ENCODE measurements around the gene P2RY8. TPM values are rescaled to one million over a fixed set of nuclear protein-coding genes. Genes with fewer than 3 reads are reported as not detected.
"Not testable (repeated sequence)": the region's sequence is repeated elsewhere in the genome, so short reads cannot be mapped to it uniquely, and the experiment has no call there.

P2RY8 gene
- total RNA-seq, 1 donor from 2014 or later, result 0.52 TPM

- H3K4me3 ChIP-seq (ENCODE audit: low read length in 3 of 3), result no peak overlapping the region
- no peaks in the 10 kb centered on the region for H3K27me3 ChIP-seq (ENCODE audit: control insufficient read depth in 3 of 3, insufficient read depth in 3 of 3, low read length in 3 of 3)
- no peak overlapping the region for H3K27ac ChIP-seq (ENCODE audit: low read depth, low read length)
- H3K9ac ChIP-seq (ENCODE audit: low read depth in 1 of 3, low read length in 3 of 3), result no peak overlapping the region
- H3K4me1 ChIP-seq (ENCODE audit: control insufficient read depth in 3 of 3, insufficient read depth in 3 of 3, low read length in 3 of 3), result peaks cover 0 to 5% (median 0%) of the 10 kb centered on the region in 3 donors
- no peaks in the 10 kb centered on the region for H3K9me3 ChIP-seq (ENCODE audit: control insufficient read depth in 3 of 3, low read length in 3 of 3)
- H3K36me3 ChIP-seq (ENCODE audit: control insufficient read depth in 3 of 3, insufficient read depth in 3 of 3, low read length in 3 of 3), result no peaks in the 10 kb centered on the region
Observed at GRCh38 chrX:1545776-1546408, 8.9 kb upstream of the P2RY8 start.

GRCh38 chrX:1542994-1543725 lies 6.2 kb upstream of the P2RY8 start:
- Histone ChIP-seq H3K9ac (ENCODE audit: low read depth in 1 of 3, low read length in 3 of 3) (no peak overlapping the region), H3K27me3 (ENCODE audit: control insufficient read depth in 3 of 3, insufficient read depth in 3 of 3, low read length in 3 of 3) (no peaks in the 10 kb centered on the region), H3K36me3 (ENCODE audit: control insufficient read depth in 3 of 3, insufficient read depth in 3 of 3, low read length in 3 of 3) (no peaks in the 10 kb centered on the region), H3K4me1 (ENCODE audit: control insufficient read depth in 3 of 3, insufficient read depth in 3 of 3, low read length in 3 of 3) (peaks cover 0 to 5% (median 0%) of the 10 kb centered on the region in 3 donors), H3K9me3 (ENCODE audit: control insufficient read depth in 3 of 3, low read length in 3 of 3) (no peaks in the 10 kb centered on the region), H3K4me3 (ENCODE audit: low read length in 3 of 3) (no peak overlapping the region), H3K27ac (ENCODE audit: low read depth, low read length) (no peak overlapping the region)

GRCh38 chrX:1539146-1539545 lies 2.2 kb upstream of the P2RY8 start:
- H3K27me3 ChIP-seq (ENCODE audit: control insufficient read depth in 3 of 3, insufficient read depth in 3 of 3, low read length in 3 of 3); H3K9me3 ChIP-seq (ENCODE audit: control insufficient read depth in 3 of 3, low read length in 3 of 3); H3K36me3 ChIP-seq (ENCODE audit: control insufficient read depth in 3 of 3, insufficient read depth in 3 of 3, low read length in 3 of 3); H3K9ac ChIP-seq (ENCODE audit: low read depth in 1 of 3, low read length in 3 of 3); H3K27ac ChIP-seq (ENCODE audit: low read depth, low read length); H3K4me3 ChIP-seq (ENCODE audit: low read length in 3 of 3); H3K4me1 ChIP-seq (ENCODE audit: control insufficient read depth in 3 of 3, insufficient read depth in 3 of 3, low read length in 3 of 3): not testable (repeated sequence)

GRCh38 chrX:1537716-1538090 lies 718 bp upstream of the P2RY8 start:
- H3K4me1 ChIP-seq (ENCODE audit: control insufficient read depth in 3 of 3, insufficient read depth in 3 of 3, low read length in 3 of 3); H3K27me3 ChIP-seq (ENCODE audit: control insufficient read depth in 3 of 3, insufficient read depth in 3 of 3, low read length in 3 of 3); H3K36me3 ChIP-seq (ENCODE audit: control insufficient read depth in 3 of 3, insufficient read depth in 3 of 3, low read length in 3 of 3); H3K27ac ChIP-seq (ENCODE audit: low read depth, low read length); H3K9ac ChIP-seq (ENCODE audit: low read depth in 1 of 3, low read length in 3 of 3); H3K9me3 ChIP-seq (ENCODE audit: control insufficient read depth in 3 of 3, low read length in 3 of 3): not testable (repeated sequence)
- H3K4me3 ChIP-seq (ENCODE audit: low read length in 3 of 3), result peak overlapping the region in 1 of 3 donors; percentile 36

GRCh38 chrX:1536712-1537030 lies 314 bp downstream of the P2RY8 start:
- Histone ChIP-seq H3K27me3 (ENCODE audit: control insufficient read depth in 3 of 3, insufficient read depth in 3 of 3, low read length in 3 of 3) (peaks cover 0 to under 1% (median 0%) of the 10 kb centered on the region in 3 donors), H3K36me3 (ENCODE audit: control insufficient read depth in 3 of 3, insufficient read depth in 3 of 3, low read length in 3 of 3) (peaks cover 0 to 2% (median 0%) of the 10 kb centered on the region in 3 donors), H3K4me1 (ENCODE audit: control insufficient read depth in 3 of 3, insufficient read depth in 3 of 3, low read length in 3 of 3) (no peaks in the 10 kb centered on the region), H3K27ac (ENCODE audit: low read depth, low read length) (peak overlapping the region; percentile 58), H3K9me3 (ENCODE audit: control insufficient read depth in 3 of 3, low read length in 3 of 3) (no peaks in the 10 kb centered on the region), H3K9ac (ENCODE audit: low read depth in 1 of 3, low read length in 3 of 3) (peak overlapping the region; percentile 25 to 45 (median 33)), H3K4me3 (ENCODE audit: low read length in 3 of 3) (peak overlapping the region; percentile 36 to 62 (median 54))

GRCh38 chrX:1535241-1536041 lies 1.5 kb downstream of the P2RY8 start:
- Histone ChIP-seq H3K9me3 (ENCODE audit: control insufficient read depth in 3 of 3, low read length in 3 of 3) (no peaks in the 10 kb centered on the region), H3K9ac (ENCODE audit: low read depth in 1 of 3, low read length in 3 of 3) (no peak overlapping the region), H3K4me1 (ENCODE audit: control insufficient read depth in 3 of 3, insufficient read depth in 3 of 3, low read length in 3 of 3) (no peaks in the 10 kb centered on the region), H3K27ac (ENCODE audit: low read depth, low read length) (peak overlapping the region; percentile 47), H3K4me3 (ENCODE audit: low read length in 3 of 3) (peak overlapping the region in 2 of 3 donors; percentile 6 to 56), H3K27me3 (ENCODE audit: control insufficient read depth in 3 of 3, insufficient read depth in 3 of 3, low read length in 3 of 3) (peaks cover 0 to 4% (median 0%) of the 10 kb centered on the region in 3 donors), H3K36me3 (ENCODE audit: control insufficient read depth in 3 of 3, insufficient read depth in 3 of 3, low read length in 3 of 3) (peaks cover 0 to 2% (median 0%) of the 10 kb centered on the region in 3 donors)

- Histone ChIP-seq H3K36me3 (ENCODE audit: control insufficient read depth in 3 of 3, insufficient read depth in 3 of 3, low read length in 3 of 3) (peaks cover 0 to 2% (median 0%) of the 10 kb centered on the region in 3 donors), H3K27ac (ENCODE audit: low read depth, low read length) (no peak overlapping the region), H3K27me3 (ENCODE audit: control insufficient read depth in 3 of 3, insufficient read depth in 3 of 3, low read length in 3 of 3) (peaks cover 0 to 4% (median 0%) of the 10 kb centered on the region in 3 donors), H3K4me3 (ENCODE audit: low read length in 3 of 3) (no peak overlapping the region), H3K9ac (ENCODE audit: low read depth in 1 of 3, low read length in 3 of 3) (no peak overlapping the region), H3K9me3 (ENCODE audit: control insufficient read depth in 3 of 3, low read length in 3 of 3) (no peaks in the 10 kb centered on the region), H3K4me1 (ENCODE audit: control insufficient read depth in 3 of 3, insufficient read depth in 3 of 3, low read length in 3 of 3) (no peaks in the 10 kb centered on the region)
Observed at GRCh38 chrX:1534301-1535168, 2.5 kb downstream of the P2RY8 start.

GRCh38 chrX:1533058-1533457 lies 3.9 kb downstream of the P2RY8 start:
- H3K36me3 ChIP-seq (ENCODE audit: control insufficient read depth in 3 of 3, insufficient read depth in 3 of 3, low read length in 3 of 3), result peaks cover 0 to 2% (median 0%) of the 10 kb centered on the region in 3 donors
- peaks cover 0 to 4% (median 0%) of the 10 kb centered on the region in 3 donors for H3K27me3 ChIP-seq (ENCODE audit: control insufficient read depth in 3 of 3, insufficient read depth in 3 of 3, low read length in 3 of 3)
- H3K27ac ChIP-seq (ENCODE audit: low read depth, low read length), result no peak overlapping the region
- peaks cover 0 to under 1% (median 0%) of the 10 kb centered on the region in 3 donors for H3K9me3 ChIP-seq (ENCODE audit: control insufficient read depth in 3 of 3, low read length in 3 of 3)
- no peak overlapping the region for H3K9ac ChIP-seq (ENCODE audit: low read depth in 1 of 3, low read length in 3 of 3)
- no peak overlapping the region for H3K4me3 ChIP-seq (ENCODE audit: low read length in 3 of 3)
- no peaks in the 10 kb centered on the region for H3K4me1 ChIP-seq (ENCODE audit: control insufficient read depth in 3 of 3, insufficient read depth in 3 of 3, low read length in 3 of 3)

- peaks cover 0 to 4% (median 0%) of the 10 kb centered on the region in 3 donors for H3K27me3 ChIP-seq (ENCODE audit: control insufficient read depth in 3 of 3, insufficient read depth in 3 of 3, low read length in 3 of 3)
- H3K9me3 ChIP-seq (ENCODE audit: control insufficient read depth in 3 of 3, low read length in 3 of 3), result peaks cover 0 to 2% (median 0%) of the 10 kb centered on the region in 3 donors
- H3K4me3 ChIP-seq (ENCODE audit: low read length in 3 of 3), result no peak overlapping the region
- H3K36me3 ChIP-seq (ENCODE audit: control insufficient read depth in 3 of 3, insufficient read depth in 3 of 3, low read length in 3 of 3), result no peaks in the 10 kb centered on the region
- H3K4me1 ChIP-seq (ENCODE audit: control insufficient read depth in 3 of 3, insufficient read depth in 3 of 3, low read length in 3 of 3), result no peaks in the 10 kb centered on the region
- no peak overlapping the region for H3K27ac ChIP-seq (ENCODE audit: low read depth, low read length)
- H3K9ac ChIP-seq (ENCODE audit: low read depth in 1 of 3, low read length in 3 of 3), result no peak overlapping the region
Observed at GRCh38 chrX:1531096-1531890, 5.7 kb downstream of the P2RY8 start.

Measured in skeletal muscle tissue (tissue), 4 donors.